Measurements from ENCODE around the gene ZBED1. TPM values are rescaled to one million over a fixed set of nuclear protein-coding genes. Genes with fewer than 3 reads are reported as not detected.

Gene ZBED1
- polyA plus RNA-seq, 1 donor from 2014 or later, result 43.2 TPM

DNA sequence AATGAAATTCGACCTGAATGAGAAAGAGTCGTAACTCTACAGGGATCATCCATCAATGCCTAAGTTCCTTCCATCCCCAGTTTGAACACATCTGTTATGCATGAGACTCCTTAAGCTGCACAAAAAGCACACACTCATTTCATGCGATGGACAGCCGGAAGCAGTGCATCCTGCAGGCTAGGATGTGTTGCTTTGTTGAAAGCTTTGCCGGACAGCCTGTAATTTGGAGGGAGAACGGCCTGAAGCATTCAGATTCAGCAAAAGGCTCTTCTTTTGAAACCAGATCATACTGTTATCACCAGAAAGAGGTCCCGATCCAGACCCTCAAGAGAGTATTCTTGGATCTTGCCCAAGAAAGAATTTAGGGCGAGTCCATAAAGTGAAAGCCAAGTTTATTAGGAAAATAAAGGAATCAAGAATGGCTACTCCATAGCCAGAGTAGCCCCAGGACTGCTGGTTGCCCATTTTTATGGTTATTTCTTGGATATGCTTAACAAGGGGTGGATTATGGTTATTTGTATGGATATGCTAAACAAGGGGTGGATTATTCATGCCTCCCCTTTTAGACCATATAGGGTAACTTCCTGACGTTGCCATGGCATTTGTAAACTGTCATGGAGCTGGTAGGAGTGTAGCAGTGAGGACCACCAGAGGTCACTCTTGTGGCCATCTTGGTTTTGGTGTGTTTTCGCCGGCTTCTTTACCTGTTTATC is 48.1 kb upstream of the ZBED1 start:
- Histone ChIP-seq H3K9ac (ENCODE audit: low read length) (no peak overlapping the region), H3K9me2 (ENCODE audit: insufficient read depth, low read length) (no peaks in the 10 kb centered on the region), H3K9me3 (ENCODE audit: low read length) (no peaks in the 10 kb centered on the region), H3K4me3 (ENCODE audit: low read length) (no peak overlapping the region), H2AFZ (ENCODE audit: low read depth, low read length) (no peak overlapping the region), H3F3A (ENCODE audit: insufficient read depth, low read length, poor library complexity, severe bottlenecking) (no peaks in the 10 kb centered on the region), H3K4me2 (ENCODE audit: low read length) (no peak overlapping the region), H3K27me3 (ENCODE audit: insufficient read depth, low read depth, low read length) (no peaks in the 10 kb centered on the region), H3K27ac (ENCODE audit: low read length) (no peak overlapping the region), H3K36me3 (ENCODE audit: insufficient read depth, low read length) (no peaks in the 10 kb centered on the region), H3K79me2 (replicated peaks; ENCODE audit: insufficient read depth, low read length) (no peaks in the 10 kb centered on the region), H4K20me1 (ENCODE audit: insufficient read depth) (no peaks in the 10 kb centered on the region)
- TF ChIP-seq EP300 (conservative IDR thresholded peaks at IDR 0.05; ENCODE audit: poor library complexity, severe bottlenecking), result no peak
- TF ChIP-seq RAD21 (conservative IDR thresholded peaks at IDR 0.05), result no peak
- no peak for TF ChIP-seq REST (IDR thresholded peaks at IDR 0.05; ENCODE audit: borderline replicate concordance)
- no peak for TF ChIP-seq EZH2 (IDR thresholded peaks at IDR 0.05; ENCODE audit: borderline replicate concordance, insufficient read depth, low read length, poor library complexity, severe bottlenecking)

DNA sequence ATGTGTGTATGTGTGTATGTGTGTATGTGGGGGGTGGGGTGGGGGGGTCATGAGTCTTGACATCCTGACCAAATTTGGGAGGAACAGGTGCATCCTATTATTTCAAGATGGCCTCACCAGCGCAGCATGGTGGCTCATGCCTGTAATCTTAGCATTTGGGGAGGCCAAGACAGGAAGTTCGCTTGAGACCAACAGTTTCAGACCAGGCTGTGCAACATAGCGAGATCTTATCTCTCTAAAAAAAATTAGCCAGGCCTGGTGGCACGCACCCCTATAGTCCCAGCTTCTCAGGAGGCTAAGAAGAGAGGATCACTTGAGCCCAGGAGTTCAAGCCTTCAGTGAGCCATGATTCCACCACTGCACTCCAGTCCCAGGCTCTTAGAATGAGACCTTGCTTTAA is 47.0 kb upstream of the ZBED1 start:
- no peaks in the 10 kb centered on the region for H3K79me2 ChIP-seq (replicated peaks; ENCODE audit: insufficient read depth, low read length)
- no peaks in the 10 kb centered on the region for H3K27me3 ChIP-seq (ENCODE audit: insufficient read depth, low read depth, low read length)
- no peaks in the 10 kb centered on the region for H3K36me3 ChIP-seq (ENCODE audit: insufficient read depth, low read length)
- H3K27ac ChIP-seq (ENCODE audit: low read length), result no peak overlapping the region
- H3K4me2 ChIP-seq (ENCODE audit: low read length), result no peak overlapping the region
- H2AFZ ChIP-seq (ENCODE audit: low read depth, low read length), result no peak overlapping the region
- no peaks in the 10 kb centered on the region for H4K20me1 ChIP-seq (ENCODE audit: insufficient read depth)
- no peaks in the 10 kb centered on the region for H3K9me3 ChIP-seq (ENCODE audit: low read length)
- H3K9ac ChIP-seq (ENCODE audit: low read length), result no peak overlapping the region
- H3K4me3 ChIP-seq (ENCODE audit: low read length), result no peak overlapping the region
- TF ChIP-seq MXI1 (conservative IDR thresholded peaks at IDR 0.05; ENCODE audit: poor library complexity, severe bottlenecking) (no peak), CTCF (IDR thresholded peaks at IDR 0.05; ENCODE audit: poor library complexity, severe bottlenecking) (no peak), REST (IDR thresholded peaks at IDR 0.05; ENCODE audit: borderline replicate concordance) (no peak), RAD21 (conservative IDR thresholded peaks at IDR 0.05) (no peak), EP300 (conservative IDR thresholded peaks at IDR 0.05; ENCODE audit: poor library complexity, severe bottlenecking) (no peak), EZH2 (IDR thresholded peaks at IDR 0.05; ENCODE audit: borderline replicate concordance, insufficient read depth, low read length, poor library complexity, severe bottlenecking) (no peak)
- no peaks in the 10 kb centered on the region for H3F3A ChIP-seq (ENCODE audit: insufficient read depth, low read length, poor library complexity, severe bottlenecking)
- H3K9me2 ChIP-seq (ENCODE audit: insufficient read depth, low read length), result no peaks in the 10 kb centered on the region

All from neural cell (in vitro differentiated cells).